OCI-LY7 (cell line): ENCODE results near the gene PCYT2. TPM values are rescaled to one million over a fixed set of nuclear protein-coding genes. Genes with fewer than 3 reads are reported as not detected.

Experiments used
- BruUV-seq: library from RNA; stranded (reverse); fragments of 400-500 nt; replicated peaks from 2 replicates; lab custom pipeline; 2021; lab: Mats Ljungman, UMichigan
- CTCF ChIA-PET: fragments of 300-600 bp; sonication (Branson Sonifier 250); formaldehyde crosslinking; loops from one replicate; lab custom pipeline; 2022; ENCODE audit warnings: antibody characterized with exemption; ENCODE audit not compliant: unreplicated experiment; lab: Charles Lee
- POLR2A ChIA-PET: fragments of 300-600 bp; sonication (Branson Sonifier 250); formaldehyde crosslinking; loops from one replicate; lab custom pipeline; 2022; ENCODE audit warnings: antibody characterized with exemption; lab: Charles Lee
- DNase-seq: peaks from one replicate; pipeline ENCODE4 v3.0.0-alpha.2; 2015; ENCODE audit warnings: low spot score
- H2AFZ ChIP-seq: fragments of 200-600 bp; sonication (generic), shearing (Covaris generic); 2 replicates; pipeline ENCODE4 v1.6.1; 2014; ENCODE audit warnings: mild to moderate bottlenecking, antibody characterized with exemption, low read length, moderate library complexity
- H3K27ac ChIP-seq: fragments of 200-600 bp; sonication (generic); 2 replicates; pipeline ENCODE4 v1.5.1; 2014; ENCODE audit warnings: mixed run types, low read depth, mild to moderate bottlenecking, moderate library complexity, low read length, inconsistent platforms; ENCODE audit not compliant: poor library complexity, severe bottlenecking
- H3K36me3 ChIP-seq: fragments of 200-600 bp; sonication (generic); 2 replicates; pipeline ENCODE4 v1.6.1; 2014; ENCODE audit warnings: mild to moderate bottlenecking, antibody characterized with exemption, low read length, moderate library complexity, mixed read lengths; ENCODE audit not compliant: insufficient read depth
- H3K4me1 ChIP-seq: fragments of 200-600 bp; sonication (generic); 2 replicates; pipeline ENCODE4 v1.5.1; 2014; ENCODE audit warnings: mild to moderate bottlenecking, low read length; ENCODE audit not compliant: insufficient read depth, poor library complexity, severe bottlenecking
- H3K4me2 ChIP-seq: fragments of 200-600 bp; sonication (generic); 2 replicates; pipeline ENCODE4 v1.6.1; 2014; ENCODE audit warnings: mild to moderate bottlenecking, low read length
- H3K4me3 ChIP-seq: fragments of 200-600 bp; sonication (generic); 2 replicates; pipeline ENCODE4 v1.5.1; 2014; ENCODE audit warnings: mild to moderate bottlenecking, low read depth, low read length; ENCODE audit not compliant: poor library complexity, severe bottlenecking
- H3K79me2 ChIP-seq: fragments of 200-600 bp; sonication (generic); 2 replicates; pipeline ENCODE4 v1.6.1; 2016; ENCODE audit warnings: low read depth, mild to moderate bottlenecking, low read length, moderate library complexity, mixed read lengths; ENCODE audit not compliant: insufficient read depth
- H3K9me2 ChIP-seq: fragments of 200-600 bp; sonication (generic); 2 replicates; pipeline ENCODE4 v1.6.1; 2016; ENCODE audit warnings: mild to moderate bottlenecking, low read length, mixed read lengths; ENCODE audit not compliant: insufficient read depth
- H3K9me3 ChIP-seq: fragments of 200-600 bp; sonication (generic); 2 replicates; pipeline ENCODE4 v1.6.1; 2014; ENCODE audit warnings: mild to moderate bottlenecking, mixed run types, low read length, mixed read lengths
- H4K20me1 ChIP-seq: fragments of 200-600 bp; sonication (generic); 2 replicates; pipeline ENCODE4 v1.6.1; 2014; ENCODE audit warnings: mild to moderate bottlenecking, antibody characterized with exemption, low read length, moderate library complexity, mixed read lengths; ENCODE audit not compliant: insufficient read depth
- CTCF ChIP-seq: fragments of 200-600 bp; sonication (generic); conservative IDR thresholded peaks from 2 replicates; pipeline ENCODE4 v1.5.1; 2014; ENCODE audit warnings: mild to moderate bottlenecking, antibody characterized with exemption, low read length, moderate library complexity, mixed read lengths
- EZH2phosphoT487 ChIP-seq: fragments of 200-600 bp; sonication (generic); IDR thresholded peaks from 2 replicates; pipeline ENCODE4 v1.6.1; 2018; ENCODE audit warnings: low read depth, borderline replicate concordance, mild to moderate bottlenecking, mixed run types, antibody characterized with exemption, low read length, moderate library complexity, mixed read lengths
- intact Hi-C: fragments of 100-400 bp; cut with micrococcal nuclease; formaldehyde crosslinking; loops from one replicate; pipeline ENCODE4 v1.10.0; 2022; ENCODE audit not compliant: unreplicated experiment
- total RNA-seq, 2 experiments: library from RNA; depleted of rRNA in 1 of 2; stranded (reverse); fragments of >200 nt in 1 of 2; shearing (Covaris generic) in 1 of 2; gene quantifications; 2 replicates each; pipeline ENCODE4 v1.2.3, GENCODE V29; 2014 to 2022

Gene PCYT2
- total RNA-seq, 2 experiments from 2014 or later = 70.1 to 104 TPM

- no TSS peak for BruUV-seq
- H4K20me1 ChIP-seq = peaks cover 3% of the 10 kb centered on the region
- no peak overlapping the region for H3K27ac ChIP-seq
- H3K79me2 ChIP-seq = peaks cover 42% of the 10 kb centered on the region
- TF ChIP-seq EZH2phosphoT487 = no peak
- TF ChIP-seq CTCF = no peak
- H2AFZ ChIP-seq = no peak overlapping the region
- intact Hi-C loops = no loop called here
- ChIA-PET POLR2A (no interaction called here), CTCF (no interaction called here)
- H3K9me3 ChIP-seq = no peaks in the 10 kb centered on the region
- H3K9me2 ChIP-seq = no peaks in the 10 kb centered on the region
- DNase-seq = no peak
- H3K4me1 ChIP-seq = peaks cover 40% of the 10 kb centered on the region
- H3K4me2 ChIP-seq = no peak overlapping the region
- no peak overlapping the region for H3K4me3 ChIP-seq
- peaks cover 28% of the 10 kb centered on the region; the same call in 1 of the 2 replicates for H3K36me3 ChIP-seq
Observed at GRCh38 chr17:81921996-81922565, 10.9 kb upstream of the PCYT2 start.

- ChIA-PET CTCF (no interaction called here), POLR2A (no interaction called here)
- intact Hi-C loops = no loop called here
- Histone ChIP-seq H2AFZ (no peak overlapping the region), H3K79me2 (peaks cover 42% of the 10 kb centered on the region), H3K9me3 (no peaks in the 10 kb centered on the region), H3K9me2 (no peaks in the 10 kb centered on the region), H3K36me3 (peaks cover 28% of the 10 kb centered on the region; the same call in 1 of the 2 replicates), H3K4me1 (peaks cover 46% of the 10 kb centered on the region), H3K4me2 (no peak overlapping the region), H3K4me3 (no peak overlapping the region), H3K27ac (no peak overlapping the region), H4K20me1 (peaks cover 8% of the 10 kb centered on the region)
- BruUV-seq = TSS peak; percentile 39
- no peak for TF ChIP-seq EZH2phosphoT487
- TF ChIP-seq CTCF = no peak
- DNase-seq = no peak
Observed at GRCh38 chr17:81921537-81921862, 10.3 kb upstream of the PCYT2 start.

- Histone ChIP-seq H3K27ac (no peak overlapping the region), H2AFZ (no peak overlapping the region), H3K4me2 (no peak overlapping the region), H3K79me2 (peaks cover 36% of the 10 kb centered on the region), H4K20me1 (peaks cover 8% of the 10 kb centered on the region), H3K4me3 (no peak overlapping the region), H3K9me3 (no peaks in the 10 kb centered on the region), H3K9me2 (no peaks in the 10 kb centered on the region), H3K36me3 (peaks cover 32% of the 10 kb centered on the region), H3K4me1 (peaks cover 41% of the 10 kb centered on the region)
- no TSS peak for BruUV-seq
- CTCF ChIA-PET = no interaction called here
- DNase-seq = no peak
- intact Hi-C loops = no loop called here
- POLR2A ChIA-PET = no interaction called here
- no peak for TF ChIP-seq CTCF
- TF ChIP-seq EZH2phosphoT487 = no peak
Observed at GRCh38 chr17:81920612-81921536, 9.7 kb upstream of the PCYT2 start.
